Mesothelial cell of epicardium (in vitro differentiated cells): ENCODE measurements around the gene DST. TPM values are rescaled to one million over a fixed set of nuclear protein-coding genes. Genes with fewer than 3 reads are reported as not detected.

ENCODE experiments used
- DNase-seq, 2 experiments: peaks; one replicate each; pipeline ENCODE4 v3.0.0; 2021; ENCODE audit warnings: low spot score in 2 of 2; ENCODE audit not compliant: unreplicated experiment in 2 of 2
- H3K27ac Mint-ChIP-seq: 2 replicates; pipeline ENCODE4 v1.8.0; 2021; ENCODE audit warnings: mixed read lengths
- H3K27me3 Mint-ChIP-seq: 2 replicates; pipeline ENCODE4 v1.8.0; 2021; ENCODE audit warnings: low read depth, mixed read lengths
- H3K36me3 Mint-ChIP-seq: 2 replicates; pipeline ENCODE4 v1.8.0; 2021; ENCODE audit warnings: mixed read lengths
- H3K4me1 Mint-ChIP-seq: 2 replicates; pipeline ENCODE4 v1.8.0; 2021; ENCODE audit warnings: mixed read lengths
- H3K4me3 Mint-ChIP-seq: 2 replicates; pipeline ENCODE4 v1.8.0; 2021; ENCODE audit warnings: mild to moderate bottlenecking, moderate library complexity, mixed read lengths
- H3K9me3 Mint-ChIP-seq: 2 replicates; pipeline ENCODE4 v1.8.0; 2021; ENCODE audit warnings: mixed read lengths
- CTCF ChIP-seq: fragments of 200-600 bp; sonication (generic); IDR thresholded peaks from one replicate; pipeline ENCODE4 v1.5.0; 2021; ENCODE audit warnings: antibody characterized with exemption; ENCODE audit not compliant: unreplicated experiment
- total RNA-seq: library from RNA; stranded (reverse); gene quantifications from 3 replicates; pipeline ENCODE4 v1.2.1, GENCODE V29; 2021

DST gene
- total RNA-seq, 1 donor from 2014 or later, result 306 TPM

DNA sequence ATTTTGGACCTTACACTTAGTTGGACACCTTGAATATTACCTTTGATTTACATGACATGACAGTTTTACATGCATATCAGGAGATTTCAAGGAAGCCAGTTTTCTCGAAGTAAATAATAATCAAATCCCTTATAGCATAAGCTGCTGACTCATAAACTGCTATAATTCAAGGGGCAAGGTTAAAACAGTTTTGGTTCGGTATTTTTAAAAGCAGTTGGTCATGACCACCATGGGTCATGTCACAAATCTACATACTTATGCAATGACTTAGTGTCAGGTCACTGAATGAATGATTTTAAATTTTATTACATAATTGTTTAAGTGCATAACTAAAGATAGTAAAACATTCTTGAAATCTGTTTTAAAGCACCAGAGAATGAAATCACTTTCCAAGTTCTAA lies 158.0 kb downstream of the DST start:
- Mint-ChIP-seq H3K4me3 (no peak overlapping the region), H3K27me3 (no peaks in the 10 kb centered on the region), H3K36me3 (peaks cover 47% of the 10 kb centered on the region), H3K27ac (peak overlapping the region; percentile 74), H3K4me1 (peaks cover 30% of the 10 kb centered on the region), H3K9me3 (peaks cover 9% of the 10 kb centered on the region)
- no peak for TF ChIP-seq CTCF
- DNase-seq, result no peak

- Mint-ChIP-seq H3K27me3 (no peaks in the 10 kb centered on the region), H3K27ac (no peak overlapping the region), H3K9me3 (peaks cover 16% of the 10 kb centered on the region), H3K36me3 (peaks cover 48% of the 10 kb centered on the region), H3K4me3 (no peak overlapping the region), H3K4me1 (peaks cover 30% of the 10 kb centered on the region)
- TF ChIP-seq CTCF, result no peak
- no peak for DNase-seq
Observed at GRCh38 chr6:56483929-56484328, 158.8 kb downstream of the DST start.

GRCh38 chr6:56482525-56482924 lies 160.2 kb downstream of the DST start:
- H3K27ac Mint-ChIP-seq, result peak overlapping the region; percentile 85
- no peak for DNase-seq
- peaks cover 52% of the 10 kb centered on the region for H3K36me3 Mint-ChIP-seq
- no peak for TF ChIP-seq CTCF
- peaks cover 20% of the 10 kb centered on the region for H3K9me3 Mint-ChIP-seq
- H3K27me3 Mint-ChIP-seq, result no peaks in the 10 kb centered on the region
- H3K4me3 Mint-ChIP-seq, result no peak overlapping the region
- H3K4me1 Mint-ChIP-seq, result peaks cover 30% of the 10 kb centered on the region

DNA sequence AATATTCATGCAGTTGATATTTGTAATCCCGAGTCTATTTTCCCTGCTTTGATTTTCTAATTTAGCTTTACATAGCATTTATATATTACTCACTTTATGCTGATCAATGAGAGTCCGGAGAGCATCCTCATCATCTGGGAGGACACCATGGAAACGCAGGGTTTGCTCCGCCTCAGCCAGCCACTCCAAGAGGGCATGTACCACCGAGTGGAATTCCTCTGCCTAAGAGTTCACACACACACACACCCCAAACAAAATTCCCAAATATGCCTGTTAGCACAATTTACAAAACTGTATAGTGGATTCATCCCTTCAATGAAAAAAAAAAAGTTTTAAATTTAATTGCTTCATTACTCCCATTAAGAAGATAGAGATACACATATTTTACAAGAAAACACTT lies 160.7 kb downstream of the DST start:
- no peaks in the 10 kb centered on the region for H3K27me3 Mint-ChIP-seq
- no peak for DNase-seq
- H3K27ac Mint-ChIP-seq, result peak overlapping the region; percentile 61
- H3K4me3 Mint-ChIP-seq, result no peak overlapping the region
- TF ChIP-seq CTCF, result no peak
- peaks cover 52% of the 10 kb centered on the region for H3K36me3 Mint-ChIP-seq
- H3K4me1 Mint-ChIP-seq, result peaks cover 30% of the 10 kb centered on the region
- peaks cover 17% of the 10 kb centered on the region for H3K9me3 Mint-ChIP-seq

DNA sequence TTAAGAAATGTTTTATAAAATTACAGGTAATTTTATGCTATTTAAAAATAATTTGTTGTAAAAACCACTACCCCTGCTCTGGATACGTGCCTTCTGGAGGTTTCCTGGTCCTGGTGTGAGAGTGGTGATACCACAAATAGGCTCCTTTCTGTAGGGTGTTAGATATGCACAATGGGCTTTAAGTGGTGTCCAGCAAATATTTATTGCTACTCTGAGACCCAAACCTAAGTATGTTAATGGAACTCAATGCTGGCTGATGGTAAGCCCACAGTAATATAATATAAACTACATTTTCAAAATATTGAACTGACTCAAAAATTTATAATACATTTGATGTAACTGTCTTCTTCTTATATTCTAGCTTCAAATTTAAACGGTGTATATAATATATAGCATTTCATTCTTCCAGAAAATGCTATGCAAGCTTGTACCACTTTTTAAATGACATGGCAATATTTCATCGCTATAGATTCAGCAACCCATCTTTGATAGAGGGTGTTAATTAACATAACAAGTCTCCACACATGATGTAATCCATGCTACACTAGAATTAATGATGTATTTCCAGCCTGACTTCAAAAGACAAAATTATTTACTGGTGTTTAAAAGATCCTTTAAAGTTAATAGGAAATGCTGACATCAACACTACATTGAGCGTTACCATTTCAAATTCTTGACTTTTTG lies 161.9 kb downstream of the DST start:
- H3K27ac Mint-ChIP-seq, result peak overlapping the region; percentile 56

More for the DNA sequence above, 161.9 kb downstream of the DST start:
- peaks cover 48% of the 10 kb centered on the region for H3K36me3 Mint-ChIP-seq
- peaks cover 12% of the 10 kb centered on the region for H3K9me3 Mint-ChIP-seq
- no peak for DNase-seq
- H3K27me3 Mint-ChIP-seq, result no peaks in the 10 kb centered on the region
- peaks cover 35% of the 10 kb centered on the region for H3K4me1 Mint-ChIP-seq
- no peak overlapping the region for H3K4me3 Mint-ChIP-seq
- TF ChIP-seq CTCF, result no peak
